Activated CD8-positive, alpha-beta T cell treated with anti-CD3 and anti-CD28 coated beads for 36 hours (primary cell): Measurements from ENCODE around the gene LSM8. TPM values are rescaled to one million over a fixed set of nuclear protein-coding genes. Genes with fewer than 3 reads are reported as not detected.

Experiments
- ATAC-seq: fragments of 200-7000 bp; cut with Tn5 transposase; one replicate; pipeline ENCODE4 v1.10.0; 2021; ENCODE audit warnings: mild to moderate bottlenecking, moderate library complexity
- CTCF ChIA-PET: fragments of 350-600 bp; sonication (Branson Sonifier 250); formaldehyde crosslinking; loops from one replicate; lab custom pipeline; 2021; ENCODE audit warnings: antibody characterized with exemption; lab: Charles Lee
- POLR2A ChIA-PET: fragments of 350-600 bp; sonication (Branson Sonifier 250); formaldehyde crosslinking; loops from one replicate; lab custom pipeline; 2021; ENCODE audit warnings: antibody characterized with exemption; lab: Charles Lee
- DNase-seq: peaks from one replicate; pipeline ENCODE4 v3.0.0-alpha.2; 2020
- H3K27ac Mint-ChIP-seq: one replicate; pipeline ENCODE4 v1.8.0; 2021; ENCODE audit warnings: mild to moderate bottlenecking, mixed read lengths
- H3K27me3 Mint-ChIP-seq: one replicate; pipeline ENCODE4 v1.8.0; 2021; ENCODE audit warnings: mixed read lengths
- H3K36me3 Mint-ChIP-seq: one replicate; pipeline ENCODE4 v1.8.0; 2021; ENCODE audit warnings: low read depth, mixed read lengths
- H3K4me1 Mint-ChIP-seq: one replicate; pipeline ENCODE4 v1.8.0; 2021; ENCODE audit warnings: low read depth, mixed read lengths
- H3K4me3 Mint-ChIP-seq: one replicate; pipeline ENCODE4 v1.8.0; 2021; ENCODE audit warnings: mild to moderate bottlenecking, moderate library complexity, mixed read lengths
- H3K9me3 Mint-ChIP-seq: one replicate; pipeline ENCODE4 v1.8.0; 2021; ENCODE audit warnings: mixed read lengths
- intact Hi-C: fragments of 100-400 bp; cut with micrococcal nuclease; formaldehyde crosslinking; loops from one replicate; pipeline ENCODE4 v1.10.0; 2022
- total RNA-seq, 2 experiments: library from RNA; stranded (reverse); gene quantifications; one replicate each; pipeline ENCODE4 v1.2.3, GENCODE V29; 2021
- TF ChIP-seq, protein P1 (sequence below): fragments of 200-600 bp; IDR thresholded peaks from one replicate; pipeline ENCODE4 v1.8.0; 2022; ENCODE audit warnings: antibody characterized with exemption, mild to moderate bottlenecking

The LSM8 gene
- total RNA-seq, 2 experiments from 2014 or later = 36.6 to 42.0 TPM

DNA sequence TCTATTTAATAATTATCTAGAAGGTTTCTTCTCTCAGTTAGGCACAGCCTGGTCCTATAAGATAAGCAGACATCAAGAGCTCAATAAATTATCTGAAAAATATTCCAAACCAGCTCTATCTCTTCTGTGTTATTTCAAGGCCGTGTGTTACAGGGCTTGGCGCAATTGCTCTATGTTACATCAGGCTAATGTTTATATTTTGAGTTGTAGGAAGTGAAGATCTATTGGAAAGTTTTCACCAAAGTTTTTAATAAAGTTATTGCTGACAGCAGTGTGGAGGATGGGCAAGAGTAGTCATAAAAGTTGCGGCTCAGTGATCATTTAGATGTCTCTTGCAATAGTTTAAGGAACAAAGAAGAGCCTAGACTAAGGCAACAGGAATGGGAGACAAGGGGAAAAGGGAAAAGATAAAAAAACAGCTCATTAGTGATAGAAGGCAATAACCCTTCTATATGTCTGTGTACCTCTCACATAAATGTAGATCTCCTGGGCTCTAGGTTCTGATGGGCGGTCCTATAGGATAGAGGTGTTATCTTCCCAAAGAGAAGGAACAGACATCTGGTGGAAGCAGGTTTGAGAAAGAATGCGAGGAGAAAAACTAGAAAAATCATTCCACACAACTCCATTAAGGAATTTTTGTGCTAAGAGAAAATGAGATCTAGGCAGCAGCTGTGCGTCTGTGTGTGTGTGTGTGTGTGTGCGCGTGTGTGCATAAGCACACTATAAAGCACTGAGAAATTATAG lies 34.6 kb downstream of the LSM8 start:
- Mint-ChIP-seq H3K9me3 (no peaks in the 10 kb centered on the region), H3K27ac (no peak overlapping the region), H3K36me3 (no peaks in the 10 kb centered on the region), H3K4me3 (no peak overlapping the region), H3K4me1 (peaks cover 13% of the 10 kb centered on the region), H3K27me3 (peaks cover 5% of the 10 kb centered on the region)
- DNase-seq (no peak), ATAC-seq (no peak)
- CTCF ChIA-PET = no interaction called here
- TF ChIP-seq, protein P1, sequence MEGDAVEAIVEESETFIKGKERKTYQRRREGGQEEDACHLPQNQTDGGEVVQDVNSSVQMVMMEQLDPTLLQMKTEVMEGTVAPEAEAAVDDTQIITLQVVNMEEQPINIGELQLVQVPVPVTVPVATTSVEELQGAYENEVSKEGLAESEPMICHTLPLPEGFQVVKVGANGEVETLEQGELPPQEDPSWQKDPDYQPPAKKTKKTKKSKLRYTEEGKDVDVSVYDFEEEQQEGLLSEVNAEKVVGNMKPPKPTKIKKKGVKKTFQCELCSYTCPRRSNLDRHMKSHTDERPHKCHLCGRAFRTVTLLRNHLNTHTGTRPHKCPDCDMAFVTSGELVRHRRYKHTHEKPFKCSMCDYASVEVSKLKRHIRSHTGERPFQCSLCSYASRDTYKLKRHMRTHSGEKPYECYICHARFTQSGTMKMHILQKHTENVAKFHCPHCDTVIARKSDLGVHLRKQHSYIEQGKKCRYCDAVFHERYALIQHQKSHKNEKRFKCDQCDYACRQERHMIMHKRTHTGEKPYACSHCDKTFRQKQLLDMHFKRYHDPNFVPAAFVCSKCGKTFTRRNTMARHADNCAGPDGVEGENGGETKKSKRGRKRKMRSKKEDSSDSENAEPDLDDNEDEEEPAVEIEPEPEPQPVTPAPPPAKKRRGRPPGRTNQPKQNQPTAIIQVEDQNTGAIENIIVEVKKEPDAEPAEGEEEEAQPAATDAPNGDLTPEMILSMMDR = no peak
- POLR2A ChIA-PET = no interaction called here
- intact Hi-C loops = no loop called here

GRCh38 chr7:118219157-118219512 lies 35.2 kb downstream of the LSM8 start:
- Mint-ChIP-seq H3K9me3 (no peaks in the 10 kb centered on the region), H3K36me3 (no peaks in the 10 kb centered on the region), H3K27ac (no peak overlapping the region), H3K4me3 (no peak overlapping the region), H3K4me1 (peaks cover 9% of the 10 kb centered on the region), H3K27me3 (peaks cover 5% of the 10 kb centered on the region)
- DNase-seq (no peak), ATAC-seq (no peak)
- ChIA-PET CTCF (no interaction called here), POLR2A (no interaction called here)
- intact Hi-C loops = no loop called here
- TF ChIP-seq, protein P1 = no peak

GRCh38 chr7:118220583-118220982 lies 36.6 kb downstream of the LSM8 start:
- no peak overlapping the region for H3K4me3 Mint-ChIP-seq
- ATAC-seq (no peak), DNase-seq (peak; percentile 5)
- H3K27ac Mint-ChIP-seq = no peak overlapping the region
- H3K4me1 Mint-ChIP-seq = peaks cover 3% of the 10 kb centered on the region
- TF ChIP-seq, protein P1 = no peak
- intact Hi-C loops = no loop called here
- CTCF ChIA-PET = no interaction called here
- H3K27me3 Mint-ChIP-seq = peaks cover 5% of the 10 kb centered on the region
- H3K36me3 Mint-ChIP-seq = no peaks in the 10 kb centered on the region
- POLR2A ChIA-PET = no interaction called here
- H3K9me3 Mint-ChIP-seq = no peaks in the 10 kb centered on the region

DNA sequence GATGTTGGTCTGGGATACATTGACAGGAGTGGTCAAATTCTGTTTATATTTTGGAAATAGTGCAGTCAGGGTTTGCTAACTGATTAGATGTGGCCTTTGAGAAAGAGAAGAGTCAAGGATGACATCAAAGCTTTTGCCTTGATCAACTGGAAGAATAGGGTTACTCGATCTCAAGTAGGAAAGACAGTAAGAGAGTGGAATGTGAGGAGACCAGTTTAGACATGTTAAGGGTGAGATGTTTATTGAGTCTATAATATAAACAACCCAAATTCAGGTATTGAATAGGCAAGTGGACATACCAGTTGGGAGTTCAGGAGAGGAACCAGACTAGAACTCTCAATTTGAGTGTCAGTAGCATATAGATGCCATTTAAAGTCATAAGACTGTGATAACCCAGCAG lies 38.6 kb downstream of the LSM8 start:
- H3K27ac Mint-ChIP-seq = no peak overlapping the region
- DNase-seq (no peak), ATAC-seq (no peak)
- no peaks in the 10 kb centered on the region for H3K9me3 Mint-ChIP-seq
- H3K27me3 Mint-ChIP-seq = peaks cover 5% of the 10 kb centered on the region
- TF ChIP-seq, protein P1 = no peak
- H3K36me3 Mint-ChIP-seq = no peaks in the 10 kb centered on the region
- CTCF ChIA-PET = no interaction called here
- POLR2A ChIA-PET = no interaction called here
- intact Hi-C loops = no loop called here
- H3K4me3 Mint-ChIP-seq = no peak overlapping the region
- peaks cover 3% of the 10 kb centered on the region for H3K4me1 Mint-ChIP-seq

DNA sequence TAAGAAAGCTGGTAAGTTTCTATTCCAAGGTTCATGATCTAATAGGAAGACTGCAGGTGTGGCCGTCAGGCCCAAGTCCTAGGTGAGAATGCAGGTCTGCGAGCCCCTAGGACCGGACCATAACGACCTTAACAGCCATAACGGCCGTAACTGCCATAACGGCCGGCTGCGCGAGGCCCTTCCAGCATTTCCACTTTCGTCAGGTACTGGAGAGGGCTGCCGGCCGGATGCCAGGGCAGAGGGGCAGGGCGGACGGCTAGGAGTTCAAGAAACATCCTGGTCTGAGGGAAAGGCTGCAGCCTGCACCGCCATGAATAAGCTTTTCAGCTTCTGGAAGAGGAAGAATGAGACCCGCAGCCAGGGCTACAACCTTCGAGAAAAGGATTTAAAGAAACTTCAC lies 40.6 kb downstream of the LSM8 start, which contains the start of gene ANKRD7:
TSS of gene ANKRD7 (plus strand) at position 184 of the 400 bp plus-strand sequence. CDS start at position 311, 127 bp downstream.
- Mint-ChIP-seq H3K4me1 (peaks cover 3% of the 10 kb centered on the region), H3K9me3 (no peaks in the 10 kb centered on the region), H3K36me3 (no peaks in the 10 kb centered on the region), H3K27ac (no peak within 1 kb of the TSS), H3K4me3 (no peak within 1 kb of the TSS), H3K27me3 (peaks cover 10% of the 10 kb centered on the region)
- DNase-seq (no peak), ATAC-seq (no peak)
- POLR2A ChIA-PET = no interaction called here
- intact Hi-C loops = no loop called here
- CTCF ChIA-PET = no interaction called here
- TF ChIP-seq, protein P1 = no peak
